Measurements from ENCODE around the gene ANAPC5. TPM values are rescaled to one million over a fixed set of nuclear protein-coding genes. Genes with fewer than 3 reads are reported as not detected.

The ANAPC5 gene
- total RNA-seq, 1 donor, result 168 TPM

DNA sequence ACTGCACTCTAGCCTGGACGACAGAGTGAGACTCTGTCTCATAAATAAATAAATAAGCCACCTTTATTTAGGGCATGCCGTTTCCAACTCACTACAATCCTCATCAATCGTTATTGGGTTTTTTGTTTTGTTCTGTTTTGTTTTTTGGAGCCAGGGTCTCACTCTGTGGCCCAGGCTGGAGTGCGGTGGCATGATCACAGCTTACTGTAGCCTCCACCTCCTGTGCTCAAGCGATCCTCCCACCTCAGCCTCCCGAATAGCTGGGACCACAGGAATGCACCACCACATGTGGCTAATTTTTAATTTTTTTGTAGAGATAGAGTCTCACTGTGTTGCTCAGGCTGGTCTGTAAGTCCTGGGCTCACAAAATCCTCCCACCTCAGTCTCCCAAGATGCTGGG is 3.6 kb upstream of the ANAPC5 start:
- Histone ChIP-seq H3K4me3 (ENCODE audit: insufficient read depth, low read length) (no peak overlapping the region), H3K27me3 (ENCODE audit: insufficient read depth, low read length) (no peaks in the 10 kb centered on the region), H3K4me2 (ENCODE audit: insufficient read depth, low read length) (no peak overlapping the region), H3K36me3 (ENCODE audit: insufficient read depth, low read length) (no peaks in the 10 kb centered on the region), H4K20me1 (ENCODE audit: insufficient read depth, low read length) (no peaks in the 10 kb centered on the region), H3K79me2 (ENCODE audit: insufficient read depth, low read length) (peaks cover 11% of the 10 kb centered on the region), H3K4me1 (ENCODE audit: insufficient read depth, low read length) (peaks cover 9% of the 10 kb centered on the region), H3K9me3 (ENCODE audit: low read depth, low read length) (no peaks in the 10 kb centered on the region), H3K27ac (ENCODE audit: low read depth, low read length) (no peak overlapping the region), H2AFZ (ENCODE audit: low read length) (no peak overlapping the region)
- TF ChIP-seq, protein P1, sequence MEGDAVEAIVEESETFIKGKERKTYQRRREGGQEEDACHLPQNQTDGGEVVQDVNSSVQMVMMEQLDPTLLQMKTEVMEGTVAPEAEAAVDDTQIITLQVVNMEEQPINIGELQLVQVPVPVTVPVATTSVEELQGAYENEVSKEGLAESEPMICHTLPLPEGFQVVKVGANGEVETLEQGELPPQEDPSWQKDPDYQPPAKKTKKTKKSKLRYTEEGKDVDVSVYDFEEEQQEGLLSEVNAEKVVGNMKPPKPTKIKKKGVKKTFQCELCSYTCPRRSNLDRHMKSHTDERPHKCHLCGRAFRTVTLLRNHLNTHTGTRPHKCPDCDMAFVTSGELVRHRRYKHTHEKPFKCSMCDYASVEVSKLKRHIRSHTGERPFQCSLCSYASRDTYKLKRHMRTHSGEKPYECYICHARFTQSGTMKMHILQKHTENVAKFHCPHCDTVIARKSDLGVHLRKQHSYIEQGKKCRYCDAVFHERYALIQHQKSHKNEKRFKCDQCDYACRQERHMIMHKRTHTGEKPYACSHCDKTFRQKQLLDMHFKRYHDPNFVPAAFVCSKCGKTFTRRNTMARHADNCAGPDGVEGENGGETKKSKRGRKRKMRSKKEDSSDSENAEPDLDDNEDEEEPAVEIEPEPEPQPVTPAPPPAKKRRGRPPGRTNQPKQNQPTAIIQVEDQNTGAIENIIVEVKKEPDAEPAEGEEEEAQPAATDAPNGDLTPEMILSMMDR (IDR thresholded peaks at IDR 0.05; ENCODE audit: extremely low read depth, low read depth, low read length), result no peak
- no peak for DNase-seq (ENCODE audit: insufficient read length, low spot score, missing footprints)

DNA sequence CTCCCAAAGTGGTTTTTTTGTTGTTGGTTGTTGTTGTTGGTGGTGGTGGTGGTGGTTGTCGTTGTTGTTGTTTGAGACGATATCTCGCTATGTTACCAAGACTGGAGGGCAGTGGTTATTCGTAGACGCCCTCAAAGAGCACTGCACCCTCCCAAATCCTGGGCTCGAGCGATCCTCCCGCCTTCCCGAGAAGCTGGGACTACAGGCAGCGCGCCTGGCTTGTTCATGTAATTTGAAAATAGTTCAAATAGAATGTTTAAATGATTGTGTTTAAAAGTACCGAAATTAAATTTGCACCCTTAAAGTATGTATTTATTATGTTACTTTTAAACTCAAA is 439 bp upstream of the ANAPC5 start:
- H3K4me2 ChIP-seq (ENCODE audit: insufficient read depth, low read length), result peak overlapping the region; percentile 96
- peaks cover 12% of the 10 kb centered on the region for H3K4me1 ChIP-seq (ENCODE audit: insufficient read depth, low read length)
- H2AFZ ChIP-seq (ENCODE audit: low read length), result peak overlapping the region; percentile 87
- no peaks in the 10 kb centered on the region for H3K9me3 ChIP-seq (ENCODE audit: low read depth, low read length)
- H3K27ac ChIP-seq (ENCODE audit: low read depth, low read length), result peak overlapping the region; percentile 76
- peaks cover under 1% of the 10 kb centered on the region for H3K36me3 ChIP-seq (ENCODE audit: insufficient read depth, low read length)
- TF ChIP-seq, protein P1 (IDR thresholded peaks at IDR 0.05; ENCODE audit: extremely low read depth, low read depth, low read length), result no peak
- H3K79me2 ChIP-seq (ENCODE audit: insufficient read depth, low read length), result peaks cover 41% of the 10 kb centered on the region
- H4K20me1 ChIP-seq (ENCODE audit: insufficient read depth, low read length), result no peaks in the 10 kb centered on the region
- peak overlapping the region; percentile 79 for H3K4me3 ChIP-seq (ENCODE audit: insufficient read depth, low read length)
- H3K27me3 ChIP-seq (ENCODE audit: insufficient read depth, low read length), result no peaks in the 10 kb centered on the region
- DNase-seq (ENCODE audit: insufficient read length, low spot score, missing footprints), result no peak

DNA sequence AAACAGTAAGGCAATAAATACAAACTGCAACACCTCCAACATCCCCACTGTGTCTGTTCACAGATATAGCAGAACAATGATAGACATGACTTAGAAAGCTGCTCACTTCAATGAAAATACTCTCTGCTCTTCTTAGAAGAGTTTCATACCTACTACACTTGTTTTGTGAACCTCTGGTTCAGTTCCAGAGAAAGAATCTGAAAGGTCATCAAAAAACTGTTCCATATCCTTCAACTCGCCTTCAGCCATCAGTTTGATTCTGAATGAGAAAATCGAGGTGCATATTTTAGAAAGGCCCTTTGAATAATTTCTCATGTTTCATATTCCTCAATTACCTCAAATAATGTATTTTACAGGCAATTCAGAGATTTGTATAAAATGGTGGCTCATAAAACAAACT is 5.5 kb downstream of the ANAPC5 start:
- Histone ChIP-seq H3K4me3 (ENCODE audit: insufficient read depth, low read length) (no peak overlapping the region), H2AFZ (ENCODE audit: low read length) (no peak overlapping the region), H3K4me1 (ENCODE audit: insufficient read depth, low read length) (peaks cover 8% of the 10 kb centered on the region), H3K4me2 (ENCODE audit: insufficient read depth, low read length) (no peak overlapping the region), H3K9me3 (ENCODE audit: low read depth, low read length) (no peaks in the 10 kb centered on the region), H3K36me3 (ENCODE audit: insufficient read depth, low read length) (peaks cover 46% of the 10 kb centered on the region), H3K79me2 (ENCODE audit: insufficient read depth, low read length) (peaks cover 58% of the 10 kb centered on the region), H3K27me3 (ENCODE audit: insufficient read depth, low read length) (no peaks in the 10 kb centered on the region), H4K20me1 (ENCODE audit: insufficient read depth, low read length) (no peaks in the 10 kb centered on the region), H3K27ac (ENCODE audit: low read depth, low read length) (no peak overlapping the region)
- TF ChIP-seq, protein P1 (IDR thresholded peaks at IDR 0.05; ENCODE audit: extremely low read depth, low read depth, low read length), result no peak
- no peak for DNase-seq (ENCODE audit: insufficient read length, low spot score, missing footprints)

DNA sequence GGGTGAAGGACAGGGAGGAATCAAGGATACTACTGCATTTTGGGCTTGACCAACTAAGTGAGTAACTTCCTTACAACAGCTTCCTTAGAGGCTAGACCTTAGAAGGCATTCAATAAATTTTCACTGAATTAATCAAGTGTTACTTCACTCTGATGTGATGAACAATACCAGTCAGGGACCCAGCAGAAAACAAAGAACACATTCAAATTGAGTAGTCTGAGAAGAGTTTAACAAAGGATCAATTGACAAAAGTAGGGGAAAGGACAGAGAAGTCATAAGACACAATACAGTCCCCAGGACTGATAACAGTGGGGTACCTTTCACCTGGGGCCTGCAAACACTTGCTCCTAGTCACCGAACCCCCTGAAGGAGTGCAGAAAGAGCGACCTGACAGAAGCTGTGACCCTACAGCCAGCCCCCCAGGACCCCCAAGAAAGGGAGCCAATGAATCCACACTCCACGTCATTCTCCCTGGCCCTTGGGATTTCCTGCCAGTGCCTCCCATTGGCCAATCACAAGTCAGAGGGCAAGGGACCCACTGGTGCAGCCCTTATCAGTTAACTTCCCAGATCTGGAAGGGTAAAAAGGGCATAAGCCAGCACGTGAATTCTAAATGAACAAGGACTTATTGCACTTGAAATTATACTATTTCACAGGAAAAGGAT is 6.9 kb downstream of the ANAPC5 start:
- Histone ChIP-seq H3K9me3 (ENCODE audit: low read depth, low read length) (no peaks in the 10 kb centered on the region), H3K4me2 (ENCODE audit: insufficient read depth, low read length) (no peak overlapping the region), H3K4me1 (ENCODE audit: insufficient read depth, low read length) (no peaks in the 10 kb centered on the region), H3K4me3 (ENCODE audit: insufficient read depth, low read length) (no peak overlapping the region), H3K27ac (ENCODE audit: low read depth, low read length) (no peak overlapping the region), H3K27me3 (ENCODE audit: insufficient read depth, low read length) (no peaks in the 10 kb centered on the region), H3K36me3 (ENCODE audit: insufficient read depth, low read length) (peaks cover 59% of the 10 kb centered on the region), H4K20me1 (ENCODE audit: insufficient read depth, low read length) (no peaks in the 10 kb centered on the region), H3K79me2 (ENCODE audit: insufficient read depth, low read length) (peaks cover 43% of the 10 kb centered on the region), H2AFZ (ENCODE audit: low read length) (no peak overlapping the region)
- no peak for DNase-seq (ENCODE audit: insufficient read length, low spot score, missing footprints)
- TF ChIP-seq, protein P1 (IDR thresholded peaks at IDR 0.05; ENCODE audit: extremely low read depth, low read depth, low read length), result no peak
